GM12891 (cell line): ENCODE measurements around the gene BRD3OS. TPM values are rescaled to one million over a fixed set of nuclear protein-coding genes. Genes with fewer than 3 reads are reported as not detected.
A peak's percentile ranks its signal among the peaks of the same experiment; 100 is the strongest.

Experiments used
- DNase-seq: peaks from one replicate; pipeline ENCODE4 v3.0.0; 2011; ENCODE audit warnings: low spot score; ENCODE audit not compliant: insufficient read length
- FAIRE-seq: peaks from 2 replicates; lab custom pipeline; 2011; peaks lifted over from hg19 to GRCh38; lab: Jason Lieb, UNC
- PAX5 ChIP-seq: IDR thresholded peaks from 2 replicates; pipeline ENCODE4 v1.6.1; 2011; ENCODE audit warnings: low read length, moderate library complexity, mild to moderate bottlenecking; ENCODE audit not compliant: insufficient read depth, severe bottlenecking
- POLR2A ChIP-seq: IDR thresholded peaks from 2 replicates; pipeline ENCODE4 v1.6.1; 2011; ENCODE audit warnings: low read depth, low read length, control low read depth
- POLR2AphosphoS5 ChIP-seq: IDR thresholded peaks from 2 replicates; pipeline ENCODE4 v1.6.1; 2011; ENCODE audit warnings: low read depth, low read length, control low read depth
- POU2F2 ChIP-seq: IDR thresholded peaks from 2 replicates; pipeline ENCODE4 v1.6.1; 2011; ENCODE audit warnings: low read depth, mild to moderate bottlenecking, control low read depth, low read length, moderate library complexity
- SPI1 ChIP-seq: IDR thresholded peaks from 2 replicates; pipeline ENCODE4 v1.6.1; 2011; ENCODE audit warnings: low read depth, low read length, control low read depth
- TAF1 ChIP-seq: IDR thresholded peaks from 2 replicates; pipeline ENCODE4 v1.6.1; 2011; ENCODE audit warnings: low read depth, low read length, control low read depth
- polyA plus RNA-seq: library from polyadenylated mRNA; unstranded; fragments of >200 nt; gene quantifications from one replicate; pipeline ENCODE4 v1.2.1, GENCODE V29; 2012; ENCODE audit warnings: low read depth, missing spikeins, inconsistent platforms; ENCODE audit not compliant: missing spikeins

The BRD3OS gene
- polyA plus RNA-seq = 6.2 TPM

DNA sequence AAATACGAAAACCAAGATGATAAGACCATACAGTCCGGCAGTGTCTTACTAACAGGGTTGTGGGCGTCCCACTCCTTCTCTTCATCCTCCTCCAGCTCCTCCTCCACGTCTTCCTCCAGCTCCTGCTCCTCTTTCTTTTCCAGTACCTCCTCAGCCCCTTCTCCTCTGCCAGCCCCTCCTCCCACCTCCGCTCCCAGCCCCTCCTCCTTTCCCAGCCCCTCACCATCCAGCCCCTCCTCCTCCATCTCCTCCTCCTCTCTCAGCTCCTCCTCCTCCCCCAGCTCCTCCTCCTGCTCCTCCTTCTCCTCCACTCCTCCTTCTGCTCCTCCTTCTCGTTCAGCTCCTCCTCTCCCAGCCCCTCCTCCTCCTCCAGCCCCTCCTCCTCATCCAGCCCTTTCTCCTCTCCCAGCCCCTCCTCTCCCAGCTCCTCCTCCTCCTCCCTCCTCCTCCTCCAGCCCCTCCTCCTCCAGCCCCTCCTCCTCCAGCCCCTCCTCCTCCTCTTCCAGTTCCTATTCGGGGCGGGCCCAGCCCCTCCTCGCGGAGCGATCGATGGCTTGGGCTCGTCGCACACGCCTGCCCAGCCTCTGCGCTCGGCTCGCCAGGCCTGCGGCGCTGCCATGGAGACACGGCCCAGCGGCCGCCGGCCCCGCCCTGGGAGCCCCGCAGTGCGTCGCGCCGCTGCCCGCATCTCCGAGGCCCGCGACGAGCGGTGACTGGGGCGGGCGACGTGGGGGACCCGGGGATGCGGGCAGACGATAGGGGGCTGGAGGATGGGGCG, at the start of gene BRD3OS:
Gene BRD3OS, plus strand, starts transcription at position 654 of the 778 bp plus-strand sequence. CDS start 1,267 bp downstream, outside the sequence.
- DNase-seq (peak; percentile 92), FAIRE-seq (peak; percentile 99)
- TF ChIP-seq SPI1 = 0 out of 2 replicates have a peak, but pooled peaks have one; percentile 6
- TF ChIP-seq PAX5 = peak; percentile 71
- TF ChIP-seq TAF1 = no peak

- DNase-seq (no peak), FAIRE-seq (no peak)
- TF ChIP-seq PAX5 = no peak
- no peak for TF ChIP-seq POU2F2
- TF ChIP-seq TAF1 = no peak
- TF ChIP-seq SPI1 = no peak
- TF ChIP-seq POLR2A = no peak
- TF ChIP-seq POLR2AphosphoS5 = no peak
These were observed 49.8 kb upstream of the BRD3OS start for GRCh38 chr9:133975511-133975910.

DNA sequence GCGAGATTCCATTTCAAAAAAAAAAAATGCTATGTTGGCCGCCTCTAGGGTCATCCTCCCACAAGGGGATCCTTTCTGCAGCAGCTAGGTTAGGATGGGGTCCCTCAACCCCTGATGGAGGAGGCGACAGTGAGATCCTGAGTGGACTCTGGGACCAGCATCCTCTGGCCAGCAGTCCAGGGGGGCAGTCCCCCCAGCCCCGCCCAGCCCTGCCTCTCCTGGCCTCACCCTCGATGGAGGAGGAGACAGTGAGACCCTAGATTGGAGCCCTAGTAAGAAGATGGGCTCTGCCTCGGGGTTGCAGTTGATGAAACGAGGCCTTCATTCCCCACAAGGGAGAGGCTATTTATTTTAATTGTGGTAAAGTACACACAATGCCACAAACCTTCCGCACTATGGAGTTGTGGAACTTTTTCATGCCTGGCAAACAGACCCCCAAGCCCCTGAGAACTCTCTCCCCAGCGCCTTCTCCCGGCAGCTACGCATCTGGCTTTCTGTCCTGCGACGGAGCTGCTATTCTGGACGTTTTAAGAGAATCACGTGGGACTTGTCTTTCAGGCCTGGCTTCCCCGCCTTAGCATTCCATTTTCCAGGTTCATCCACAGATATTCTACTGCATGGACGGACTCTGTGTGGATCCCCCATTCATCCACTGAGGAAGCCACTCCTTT, 49.0 kb upstream of the BRD3OS start:
- DNase-seq (no peak), FAIRE-seq (no peak)
- TF ChIP-seq POU2F2 = no peak
- no peak for TF ChIP-seq TAF1
- no peak for TF ChIP-seq POLR2AphosphoS5
- TF ChIP-seq SPI1 = no peak
- TF ChIP-seq PAX5 = no peak
- no peak for TF ChIP-seq POLR2A

- TF ChIP-seq POLR2AphosphoS5 (no peak), PAX5 (no peak), TAF1 (no peak), POU2F2 (no peak)
- FAIRE-seq = no peak
These were observed 48.4 kb upstream of the BRD3OS start for GRCh38 chr9:133976887-133977286.

GRCh38 chr9:133977421-133978201, 47.7 kb upstream of the BRD3OS start:
- TF ChIP-seq POLR2AphosphoS5 (no peak), POLR2A (no peak), POU2F2 (no peak), TAF1 (no peak), SPI1 (no peak)
- FAIRE-seq (no peak), DNase-seq (no peak)

More at GRCh38 chr9:133976887-133977286, 48.4 kb upstream of the BRD3OS start:
- DNase-seq = no peak

GRCh38 chr9:133978226-133978898, 46.9 kb upstream of the BRD3OS start:
- FAIRE-seq (no peak), DNase-seq (no peak)
- TF ChIP-seq TAF1 = no peak
- no peak for TF ChIP-seq SPI1
- no peak for TF ChIP-seq POLR2AphosphoS5
- TF ChIP-seq POLR2A = no peak
- TF ChIP-seq POU2F2 = no peak
- TF ChIP-seq PAX5 = no peak

GRCh38 chr9:133978899-133979272, 46.4 kb upstream of the BRD3OS start:
- FAIRE-seq (no peak), DNase-seq (no peak)
- TF ChIP-seq PAX5 (no peak), POU2F2 (no peak), TAF1 (no peak), SPI1 (no peak), POLR2A (no peak), POLR2AphosphoS5 (no peak)

DNA sequence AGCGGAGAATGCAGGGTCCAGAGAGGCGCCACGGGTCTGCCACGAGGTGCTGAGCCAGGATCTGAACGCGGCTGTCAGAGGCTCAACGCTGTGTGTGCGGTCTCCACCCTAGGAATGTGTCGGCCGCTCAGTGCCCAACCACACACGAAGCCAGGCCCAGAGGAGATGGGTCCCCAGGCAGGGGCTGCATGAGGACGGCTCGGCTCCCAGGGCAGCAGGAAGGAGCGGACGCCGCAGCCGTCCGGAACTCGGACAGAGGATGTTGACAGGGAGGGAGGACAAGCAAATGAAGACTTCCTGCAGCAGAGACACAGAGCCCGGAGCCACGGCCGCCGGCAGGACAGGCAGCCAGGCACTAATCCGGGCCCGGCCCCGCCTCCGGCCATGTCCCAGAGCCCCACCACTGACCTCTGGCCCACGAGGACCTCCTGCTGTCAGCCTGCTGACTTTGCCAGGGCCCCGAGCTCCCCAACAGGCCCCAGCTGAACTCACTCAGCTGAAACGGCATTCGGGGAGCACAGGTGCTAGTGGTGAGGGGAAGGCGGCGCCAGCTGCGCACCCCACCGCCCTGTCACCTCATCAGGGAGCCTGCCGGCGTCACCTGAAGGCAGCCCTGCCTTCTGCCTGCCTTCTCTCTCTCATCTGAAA, 45.9 kb upstream of the BRD3OS start:
- TF ChIP-seq POU2F2 (no peak), TAF1 (no peak), POLR2AphosphoS5 (no peak), POLR2A (no peak), PAX5 (peak; percentile 83), SPI1 (no peak)
- FAIRE-seq = peak; percentile 92
- DNase-seq = peak; percentile 89
